Prostate gland (tissue), 2 donors: Measurements from ENCODE around the gene IFITM10.

Source experiments
- CTCF ChIP-seq, 4 experiments: fragments of 200-600 bp in 2 of 4; fragments of 450-650 bp in 2 of 4; sonication (generic) in 2 of 4; IDR thresholded peaks; 1 replicate in 3 of 4; 2 replicates in 1 of 4; pipeline ENCODE4 v1.5.1; 2016 to 2019; ENCODE audit warnings: antibody characterized with exemption in 4 of 4, mild to moderate bottlenecking in 2 of 4, moderate library complexity in 2 of 4
- POLR2A ChIP-seq: fragments of 450-650 bp; IDR thresholded peaks from one replicate; pipeline ENCODE4 v1.6.1; 2016; ENCODE audit warnings: antibody characterized with exemption, mild to moderate bottlenecking
- POLR2AphosphoS5 ChIP-seq: sonication (generic); formaldehyde crosslinking; IDR thresholded peaks from one replicate; pipeline ENCODE4 v1.6.1; 2017; ENCODE audit warnings: antibody characterized with exemption

GRCh38 chr11:1739576-1739975, 10.8 kb downstream of the IFITM10 start:
- TF ChIP-seq CTCF (IDR thresholded peaks at IDR 0.05): no peak
- no peak for TF ChIP-seq POLR2AphosphoS5
- TF ChIP-seq POLR2A: no peak
